ENCODE data around the gene MTMR12. TPM values are rescaled to one million over a fixed set of nuclear protein-coding genes. Genes with fewer than 3 reads are reported as not detected.

MTMR12 gene
- total and polyA plus RNA-seq, 2 of the 8 experiments (the other 6 are each of a cell fraction or from before 2014, with no cell fraction given), result 19.1 to 59.3 TPM

DNA sequence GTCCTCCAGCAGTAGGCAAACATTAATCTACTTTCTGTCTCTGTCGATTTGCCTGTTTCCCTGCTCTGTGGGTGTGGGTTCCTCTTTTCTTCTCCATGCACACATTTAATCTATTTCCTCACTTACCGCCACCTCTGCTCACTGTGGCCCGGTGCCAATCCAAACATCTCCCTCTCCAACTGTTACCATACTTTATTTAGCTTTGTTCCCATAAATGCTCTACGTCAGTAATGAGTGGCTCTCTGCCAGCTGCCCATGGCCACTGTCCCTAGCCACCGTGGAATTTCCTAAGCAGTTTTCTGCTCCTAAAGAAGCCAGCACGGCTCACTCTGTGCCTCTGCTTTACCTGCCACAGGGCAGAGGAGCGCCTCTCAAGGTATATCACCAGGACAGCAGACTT is 119.1 kb downstream of the MTMR12 start:
- Histone ChIP-seq H3K79me2 (ENCODE audit: control insufficient read depth in 1 of 2, insufficient read depth in 2 of 2, low read length in 2 of 2) (no peaks in the 10 kb centered on the region), H3K36me3 (ENCODE audit: control insufficient read depth in 2 of 4, insufficient read depth in 4 of 4, low read length in 3 of 4) (no peaks in the 10 kb centered on the region), H2BK120ac (replicated peaks; ENCODE audit: low read depth, low read length) (no peak overlapping the region), H4K5ac (ENCODE audit: insufficient read length, low read depth, low read length) (no peak overlapping the region), H3K4me3 (ENCODE audit: extremely low read depth in 1 of 4, insufficient read depth in 2 of 4, low read depth in 3 of 4, low read length in 4 of 4) (no peak overlapping the region), H2AFZ (ENCODE audit: low read length) (no peak overlapping the region), H3K4me1 (replicated peaks in 1 of 4; ENCODE audit: control insufficient read depth in 3 of 4, insufficient read depth in 4 of 4, low read length in 3 of 4) (no peaks in the 10 kb centered on the region), H2AK5ac (ENCODE audit: low read depth, low read length) (no peak overlapping the region), H3K23ac (ENCODE audit: insufficient read length) (no peak overlapping the region), H3K4ac (replicated peaks; ENCODE audit: insufficient read length, low read depth, low read length) (no peak overlapping the region), H2BK12ac (ENCODE audit: low read depth, low read length) (no peak overlapping the region), H4K8ac (ENCODE audit: extremely low read depth, insufficient read depth, low read length) (no peak overlapping the region), H4K91ac (replicated peaks; ENCODE audit: insufficient read length, low read length) (no peak overlapping the region), H2BK20ac (ENCODE audit: low read length) (no peak overlapping the region), H2BK15ac (ENCODE audit: low read length) (no peak overlapping the region), H3K9me3 (ENCODE audit: insufficient read depth in 2 of 2, low read depth in 1 of 2, low read length in 1 of 2) (no peaks in the 10 kb centered on the region), H3K23me2 (ENCODE audit: low read depth, low read length) (no peaks in the 10 kb centered on the region), H3K56ac (replicated peaks; ENCODE audit: insufficient read length, low read depth, low read length) (no peak overlapping the region), H3K27ac (ENCODE audit: low read depth, low read length) (no peak overlapping the region), H3K79me1 (ENCODE audit: low read depth, low read length) (no peaks in the 10 kb centered on the region), H3K4me2 (ENCODE audit: insufficient read depth in 1 of 2, low read depth in 2 of 2, low read length in 2 of 2) (no peak overlapping the region), H3K9ac (replicated peaks in 1 of 4; ENCODE audit: extremely low read depth in 1 of 4, low read depth in 3 of 4, low read length in 3 of 4) (no peak overlapping the region), H2BK5ac (ENCODE audit: low read depth, low read length) (no peak overlapping the region), H3K14ac (ENCODE audit: insufficient read length) (no peak overlapping the region), H4K20me1 (replicated peaks in 1 of 2; ENCODE audit: control insufficient read depth in 1 of 2, insufficient read depth in 2 of 2, low read length in 2 of 2) (no peaks in the 10 kb centered on the region), H3K18ac (ENCODE audit: extremely low read depth, low read length) (no peak overlapping the region), H3K27me3 (replicated peaks in 1 of 4; ENCODE audit: control insufficient read depth in 3 of 4, extremely low read depth in 1 of 4, insufficient read depth in 3 of 4, low read length in 3 of 4) (no peaks in the 10 kb centered on the region)
- ChIA-PET CTCF (ENCODE audit: partially characterized antibody) (interaction anchor here (0.6 to 1.3 kb wide), 2 partner anchors 136 to 1523 kb away, joined by 3 read pairs; no protein-coding TSS in a partner anchor), POLR2A (ENCODE audit: partially characterized antibody) (interaction anchor here (1.2 kb wide), 1 partner anchor 21 kb away, joined by 4 read pairs; no protein-coding TSS in a partner anchor)
- FAIRE-seq (no peak), DNase-seq (ENCODE audit: low read depth in 1 of 2, low spot score in 2 of 2) (no peak)
- whole genome bisulfite sequencing, 2 experiments (ENCODE audit: extremely low coverage in 1 of 2, insufficient coverage in 1 of 2, insufficient read length in 1 of 2, insufficient replicate concordance in 2 of 2, low coverage in 1 of 2, low lambda C conversion rate in 2 of 2, missing lambda C conversion rate in 1 of 2), result 89% methylated on average over 7 of the region's 7 CpGs; no CpG with 5 or more reads in 1 of the 2 experiments
- TF ChIP-seq JUND (IDR thresholded peaks at IDR 0.05; ENCODE audit: low read length) (no peak), POLR2A (IDR thresholded peaks at IDR 0.05; ENCODE audit: control extremely low read depth in 1 of 2, low read depth in 2 of 2, low read length in 2 of 2) (no peak), POU5F1 (IDR thresholded peaks at IDR 0.05; ENCODE audit: low read depth, low read length) (no peak), KDM4A (IDR thresholded peaks at IDR 0.05; ENCODE audit: low read depth, low read length, severe bottlenecking) (no peak)
- TF ChIP-seq, protein P1, sequence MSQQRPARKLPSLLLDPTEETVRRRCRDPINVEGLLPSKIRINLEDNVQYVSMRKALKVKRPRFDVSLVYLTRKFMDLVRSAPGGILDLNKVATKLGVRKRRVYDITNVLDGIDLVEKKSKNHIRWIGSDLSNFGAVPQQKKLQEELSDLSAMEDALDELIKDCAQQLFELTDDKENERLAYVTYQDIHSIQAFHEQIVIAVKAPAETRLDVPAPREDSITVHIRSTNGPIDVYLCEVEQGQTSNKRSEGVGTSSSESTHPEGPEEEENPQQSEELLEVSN (IDR thresholded peaks at IDR 0.05), result no peak

Measured in H1 (cell line).